Measurements from ENCODE around the gene ATXN3.

GRCh38 chr14:92040431-92041051 is 65.8 kb downstream of the ATXN3 start:
- TF ChIP-seq USF2 (IDR thresholded peaks at IDR 0.05) (no peak), HOXB13 (CRISPR knock-in tag; IDR thresholded peaks at IDR 0.05; ENCODE audit: low read depth) (no peak), MYC (IDR thresholded peaks at IDR 0.05; ENCODE audit: borderline replicate concordance, low read length) (no peak), PBX3 (IDR thresholded peaks at IDR 0.05) (no peak)

Data from A549 (cell line).